HepG2 (cell line): ENCODE results near the gene STK11. TPM values are rescaled to one million over a fixed set of nuclear protein-coding genes. Genes with fewer than 3 reads are reported as not detected.

Experiments used
- ASH2L ChIP-seq: fragments of 300-600, 200-600 bp; sonication (generic); IDR thresholded peaks from 2 replicates; pipeline ENCODE4 v1.7.0; 2017; ENCODE audit warnings: low read depth, mild to moderate bottlenecking, moderate library complexity, mixed read lengths, low read length; ENCODE audit not compliant: insufficient read length
- CENPT ChIP-seq: sonication (generic); formaldehyde crosslinking; IDR thresholded peaks from 2 replicates; pipeline ENCODE4 v1.8.0; 2022; ENCODE audit warnings: low read depth, mild to moderate bottlenecking, moderate library complexity, missing genetic modification reagents
- EP300 ChIP-seq, 3 experiments: sonication (generic) in 1 of 3; formaldehyde crosslinking in 1 of 3; IDR thresholded peaks; 2 replicates each; pipeline versions ENCODE4 v1.5.1 to v1.6.1; 2011 to 2020; ENCODE audit warnings: low read depth in 2 of 3, low read length in 2 of 3, borderline replicate concordance in 1 of 3, improper control_type of control experiment in 1 of 3, mild to moderate bottlenecking in 1 of 3, missing genetic modification reagents in 1 of 3, moderate library complexity in 1 of 3
- FIP1L1 ChIP-seq: fragments of 200-400 bp; formaldehyde crosslinking; IDR thresholded peaks from 2 replicates; pipeline ENCODE4 v1.6.1; 2018; ENCODE audit warnings: low read depth, mild to moderate bottlenecking, low read length, moderate library complexity, borderline replicate concordance; ENCODE audit not compliant: insufficient read depth
- GZF1 ChIP-seq: sonication (generic); formaldehyde crosslinking; IDR thresholded peaks from 2 replicates; pipeline ENCODE4 v1.5.1; 2020; ENCODE audit warnings: mild to moderate bottlenecking, missing genetic modification reagents
- HIC2 ChIP-seq: sonication (generic); formaldehyde crosslinking; IDR thresholded peaks from 2 replicates; pipeline ENCODE4 v1.9.0; 2022; ENCODE audit warnings: low read depth, missing genetic modification reagents
- HOMEZ ChIP-seq: IDR thresholded peaks from 2 replicates; pipeline ENCODE4 v1.6.1; 2016; ENCODE audit warnings: low read depth
- SETDB1 ChIP-seq: sonication (generic); formaldehyde crosslinking; IDR thresholded peaks from 2 replicates; pipeline ENCODE4 v1.5.1; 2020; ENCODE audit warnings: missing genetic modification reagents, mild to moderate bottlenecking, borderline replicate concordance
- SP2 ChIP-seq: sonication (generic); formaldehyde crosslinking; IDR thresholded peaks from 2 replicates; pipeline ENCODE4 v1.5.1; 2020; ENCODE audit warnings: mild to moderate bottlenecking, missing genetic modification reagents
- TFDP2 ChIP-seq: sonication (generic); formaldehyde crosslinking; IDR thresholded peaks from 2 replicates; pipeline ENCODE4 v1.4.0; 2020; ENCODE audit warnings: missing genetic modification reagents
- ZFP62 ChIP-seq: sonication (generic); formaldehyde crosslinking; IDR thresholded peaks from 2 replicates; pipeline ENCODE4 v1.4.0; 2020; ENCODE audit warnings: missing genetic modification reagents
- ZNF235 ChIP-seq: sonication (generic); formaldehyde crosslinking; IDR thresholded peaks from 2 replicates; pipeline ENCODE4 v1.8.1; 2023; ENCODE audit warnings: mild to moderate bottlenecking, missing genetic modification reagents, borderline replicate concordance
- ZNF333 ChIP-seq: sonication (generic); formaldehyde crosslinking; IDR thresholded peaks from 2 replicates; pipeline ENCODE4 v1.4.0; 2020; ENCODE audit warnings: mild to moderate bottlenecking, missing genetic modification reagents, borderline replicate concordance
- ZNF382 ChIP-seq: sonication (generic); formaldehyde crosslinking; IDR thresholded peaks from 2 replicates; pipeline ENCODE4 v1.5.0; 2020; ENCODE audit warnings: missing genetic modification reagents, mild to moderate bottlenecking, borderline replicate concordance
- ZNF570 ChIP-seq: sonication (generic); formaldehyde crosslinking; IDR thresholded peaks from 2 replicates; pipeline ENCODE4 v1.4.0; 2020; ENCODE audit warnings: mild to moderate bottlenecking, missing genetic modification reagents, borderline replicate concordance
- ZNF574 ChIP-seq: sonication (generic); formaldehyde crosslinking; IDR thresholded peaks from 2 replicates; pipeline ENCODE4 v1.4.0; 2020; ENCODE audit warnings: missing genetic modification reagents
- ZNF678 ChIP-seq: sonication (generic); formaldehyde crosslinking; IDR thresholded peaks from 2 replicates; pipeline ENCODE4 v1.4.0; 2020; ENCODE audit warnings: mild to moderate bottlenecking, missing genetic modification reagents
- polyA plus RNA-seq, 8 experiments: library from polyadenylated mRNA; depleted of rRNA in 3 of 8; stranded (reverse) in 7 of 8; unstranded in 1 of 8; fragments of >200 nt; fragmentation: Illumina TruSeq in 4 of 8; extraction: Trizol in 4 of 8; gene quantifications; 2 replicates each; pipeline versions ENCODE4 v1.2.1 to v1.2.3, GENCODE V29; 2011 to 2016; ENCODE audit warnings: low read depth in 4 of 8, missing spikeins in 1 of 8, mixed read lengths in 1 of 8; ENCODE audit not compliant: insufficient read depth in 1 of 8
- total RNA-seq, 5 experiments: library from RNA; depleted of rRNA; stranded (reverse); fragments of >200 nt; fragmentation: Illumina TruSeq; extraction: Trizol; gene quantifications; 2 replicates each; pipeline ENCODE4 v1.2.3, GENCODE V29; 2016; ENCODE audit warnings: low read depth in 1 of 5
- TF ChIP-seq, protein P1 (sequence below): fragments of 450-650 bp; IDR thresholded peaks from 2 replicates; pipeline ENCODE4 v1.6.1; 2016

The STK11 gene
- total and polyA plus RNA-seq, 2 of the 13 experiments (the other 11 are each of a cell fraction or from before 2014, with no cell fraction given) = 27.5 to 43.6 TPM

DNA sequence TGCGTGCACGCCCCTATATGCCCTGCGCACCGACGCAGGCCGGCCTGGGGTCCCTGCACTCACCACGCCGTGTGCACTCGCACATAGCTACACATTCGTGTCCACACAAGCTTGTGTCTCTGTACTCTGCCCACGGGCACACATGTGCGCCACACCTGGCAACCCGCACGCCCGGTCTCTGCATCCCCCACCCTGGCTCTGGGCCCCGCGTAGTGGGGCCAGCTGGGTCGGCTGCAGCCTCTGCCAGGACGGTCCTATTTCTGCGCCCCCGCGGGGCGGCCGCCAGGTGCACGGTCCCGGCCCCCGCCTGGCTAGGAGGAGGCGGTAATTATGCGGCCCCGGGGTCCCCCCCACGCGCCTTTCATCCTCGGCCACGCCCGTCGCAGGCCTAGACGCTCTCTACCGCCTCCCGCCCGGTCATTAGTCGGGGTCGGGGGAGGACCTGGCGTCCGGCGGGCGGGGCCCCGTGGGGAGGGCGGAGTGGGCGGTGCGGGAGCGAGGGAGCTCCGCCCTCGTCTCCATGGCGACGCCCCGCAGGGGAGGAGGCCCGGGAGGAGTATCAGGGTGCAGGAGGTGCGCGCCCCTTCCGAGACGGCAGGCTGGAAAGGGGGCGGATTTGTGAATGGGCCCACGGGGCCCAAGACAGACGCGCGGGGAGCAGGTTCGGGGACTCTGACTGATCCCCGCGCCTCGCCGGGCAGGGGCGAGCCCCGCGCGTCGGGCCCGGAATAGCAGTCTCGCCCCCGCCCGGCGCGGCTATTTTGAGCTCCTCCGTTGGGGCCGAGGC is 60.7 kb downstream of the STK11 start (continued):
- TF ChIP-seq, protein P1, sequence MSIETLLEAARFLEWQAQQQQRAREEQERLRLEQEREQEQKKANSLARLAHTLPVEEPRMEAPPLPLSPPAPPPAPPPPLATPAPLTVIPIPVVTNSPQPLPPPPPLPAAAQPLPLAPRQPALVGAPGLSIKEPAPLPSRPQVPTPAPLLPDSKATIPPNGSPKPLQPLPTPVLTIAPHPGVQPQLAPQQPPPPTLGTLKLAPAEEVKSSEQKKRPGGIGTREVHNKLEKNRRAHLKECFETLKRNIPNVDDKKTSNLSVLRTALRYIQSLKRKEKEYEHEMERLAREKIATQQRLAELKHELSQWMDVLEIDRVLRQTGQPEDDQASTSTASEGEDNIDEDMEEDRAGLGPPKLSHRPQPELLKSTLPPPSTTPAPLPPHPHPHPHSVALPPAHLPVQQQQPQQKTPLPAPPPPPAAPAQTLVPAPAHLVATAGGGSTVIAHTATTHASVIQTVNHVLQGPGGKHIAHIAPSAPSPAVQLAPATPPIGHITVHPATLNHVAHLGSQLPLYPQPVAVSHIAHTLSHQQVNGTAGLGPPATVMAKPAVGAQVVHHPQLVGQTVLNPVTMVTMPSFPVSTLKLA = peak; percentile 12; the same call in 1 of the 2 replicates
- no peak for TF ChIP-seq HOMEZ (CRISPR knock-in tag)
- TF ChIP-seq GZF1 = peak; percentile 64; the same call in 1 of the 2 replicates
- peak; percentile 73; the same call in 1 of the 2 replicates for TF ChIP-seq ZNF333
- no peak for TF ChIP-seq ZFP62
- TF ChIP-seq ZNF382 (CRISPR knock-in tag) = no peak
- no peak for TF ChIP-seq ZNF235
- TF ChIP-seq ASH2L = no peak
- TF ChIP-seq ZNF574 (CRISPR knock-in tag) = peak; percentile 67
- peak; percentile 82; the same call in 1 of the 2 replicates for TF ChIP-seq ZNF678 (CRISPR knock-in tag)
- TF ChIP-seq ZNF570 (CRISPR knock-in tag) = no peak
- TF ChIP-seq SETDB1 (CRISPR knock-in tag) = no peak
- 0 out of 4 replicates have a peak, but pooled peaks of 1 of the 2 experiments have one; percentile 25 for TF ChIP-seq EP300 (IDR thresholded peaks at IDR 0.05; ENCODE audit: low read depth in 2 of 2, low read length in 2 of 2)
- no peak; the same call in 1 of the 2 replicates for TF ChIP-seq EP300 (CRISPR knock-in tag; IDR thresholded peaks at IDR 0.05; ENCODE audit: borderline replicate concordance)
- no peak for TF ChIP-seq CENPT (CRISPR knock-in tag)
- no peak; the same call in 1 of the 2 replicates for TF ChIP-seq SP2
- no peak for TF ChIP-seq FIP1L1
- peak; percentile 28 for TF ChIP-seq TFDP2 (CRISPR knock-in tag)
- TF ChIP-seq HIC2 (CRISPR knock-in tag) = peak; percentile 78
